Measurements from ENCODE around the gene MYCN. TPM values are rescaled to one million over a fixed set of nuclear protein-coding genes. Genes with fewer than 3 reads are reported as not detected.
"Not testable (repeated sequence)": the region's sequence is repeated elsewhere in the genome, so short reads cannot be mapped to it uniquely, and the experiment has no call there.

The MYCN gene
- total RNA-seq, 4 donors from 2014 or later = 0.48 to 7.0 (median 0.82) TPM; not detected in 1

DNA sequence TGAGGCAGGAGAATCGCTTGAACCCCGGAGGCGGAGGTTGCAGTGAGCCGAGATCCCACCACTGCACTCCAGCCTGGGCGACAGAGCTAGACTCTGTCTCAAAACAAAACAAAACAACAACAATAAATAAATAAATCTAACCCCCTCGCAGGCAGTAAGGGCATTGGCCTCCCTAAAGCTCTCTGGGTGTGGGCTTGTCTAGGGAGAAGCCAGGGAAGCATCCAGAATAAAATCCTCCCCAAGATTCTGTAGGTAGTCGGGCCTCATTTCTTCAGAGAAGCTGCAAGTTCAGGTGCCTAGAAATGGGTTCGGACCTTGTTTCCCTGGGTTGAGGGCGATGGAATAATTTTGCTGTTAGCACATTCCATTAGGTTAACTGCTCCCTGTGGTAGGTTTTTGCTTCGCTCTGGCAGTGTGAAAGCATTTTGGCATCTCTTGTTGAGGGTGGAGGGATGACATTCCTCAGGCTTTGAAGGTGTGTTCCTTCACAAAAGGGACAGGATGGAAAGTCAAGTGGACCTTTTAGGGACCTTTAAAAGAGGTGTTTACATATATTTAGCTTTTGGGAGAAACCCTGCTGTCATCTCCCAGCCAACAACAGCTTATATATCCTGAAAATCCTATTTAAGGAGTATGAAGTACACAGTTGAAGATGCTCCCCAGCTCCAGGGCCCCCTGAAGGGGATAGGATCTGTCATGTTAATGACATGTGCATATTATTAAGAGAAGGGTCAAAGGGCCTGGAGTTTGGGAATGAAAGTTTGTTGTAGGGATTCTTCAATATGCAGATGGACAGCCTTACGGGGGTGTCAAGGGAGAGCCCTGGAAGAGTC lies 17.7 kb downstream of the MYCN start:
- in situ Hi-C loops (cut with MboI; ENCODE audit: low pct_ligation_motif_present in 1 of 4, low pct_unique_long_range_greater_than_20kb in 1 of 4, low sequenced_read_pairs in 3 of 4) = no loop called here
- Histone ChIP-seq H3K27ac (no peak overlapping the region), H3K9me3 (no peaks in the 10 kb centered on the region), H3K27me3 (no peaks in the 10 kb centered on the region), H3K4me3 (no peak overlapping the region), H3K4me1 (no peaks in the 10 kb centered on the region), H3K36me3 (no peaks in the 10 kb centered on the region)
- intact Hi-C loops (cut with DNase I; ENCODE audit: low total_unique reads) = no loop called here
- no peak for TF ChIP-seq POLR2A (IDR thresholded peaks at IDR 0.05)
- no peak for TF ChIP-seq POLR2AphosphoS5 (IDR thresholded peaks at IDR 0.05)
- TF ChIP-seq EP300 (IDR thresholded peaks at IDR 0.05; ENCODE audit: low read depth) = no peak
- TF ChIP-seq, protein P1, sequence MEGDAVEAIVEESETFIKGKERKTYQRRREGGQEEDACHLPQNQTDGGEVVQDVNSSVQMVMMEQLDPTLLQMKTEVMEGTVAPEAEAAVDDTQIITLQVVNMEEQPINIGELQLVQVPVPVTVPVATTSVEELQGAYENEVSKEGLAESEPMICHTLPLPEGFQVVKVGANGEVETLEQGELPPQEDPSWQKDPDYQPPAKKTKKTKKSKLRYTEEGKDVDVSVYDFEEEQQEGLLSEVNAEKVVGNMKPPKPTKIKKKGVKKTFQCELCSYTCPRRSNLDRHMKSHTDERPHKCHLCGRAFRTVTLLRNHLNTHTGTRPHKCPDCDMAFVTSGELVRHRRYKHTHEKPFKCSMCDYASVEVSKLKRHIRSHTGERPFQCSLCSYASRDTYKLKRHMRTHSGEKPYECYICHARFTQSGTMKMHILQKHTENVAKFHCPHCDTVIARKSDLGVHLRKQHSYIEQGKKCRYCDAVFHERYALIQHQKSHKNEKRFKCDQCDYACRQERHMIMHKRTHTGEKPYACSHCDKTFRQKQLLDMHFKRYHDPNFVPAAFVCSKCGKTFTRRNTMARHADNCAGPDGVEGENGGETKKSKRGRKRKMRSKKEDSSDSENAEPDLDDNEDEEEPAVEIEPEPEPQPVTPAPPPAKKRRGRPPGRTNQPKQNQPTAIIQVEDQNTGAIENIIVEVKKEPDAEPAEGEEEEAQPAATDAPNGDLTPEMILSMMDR (IDR thresholded peaks at IDR 0.05) = no peak
- no peak for DNase-seq
- 76 to 90% methylated on average over 3 to 11 of the region's 11 CpGs for WGBS, 2 donors (ENCODE audit: low coverage in 1 of 2)

DNA sequence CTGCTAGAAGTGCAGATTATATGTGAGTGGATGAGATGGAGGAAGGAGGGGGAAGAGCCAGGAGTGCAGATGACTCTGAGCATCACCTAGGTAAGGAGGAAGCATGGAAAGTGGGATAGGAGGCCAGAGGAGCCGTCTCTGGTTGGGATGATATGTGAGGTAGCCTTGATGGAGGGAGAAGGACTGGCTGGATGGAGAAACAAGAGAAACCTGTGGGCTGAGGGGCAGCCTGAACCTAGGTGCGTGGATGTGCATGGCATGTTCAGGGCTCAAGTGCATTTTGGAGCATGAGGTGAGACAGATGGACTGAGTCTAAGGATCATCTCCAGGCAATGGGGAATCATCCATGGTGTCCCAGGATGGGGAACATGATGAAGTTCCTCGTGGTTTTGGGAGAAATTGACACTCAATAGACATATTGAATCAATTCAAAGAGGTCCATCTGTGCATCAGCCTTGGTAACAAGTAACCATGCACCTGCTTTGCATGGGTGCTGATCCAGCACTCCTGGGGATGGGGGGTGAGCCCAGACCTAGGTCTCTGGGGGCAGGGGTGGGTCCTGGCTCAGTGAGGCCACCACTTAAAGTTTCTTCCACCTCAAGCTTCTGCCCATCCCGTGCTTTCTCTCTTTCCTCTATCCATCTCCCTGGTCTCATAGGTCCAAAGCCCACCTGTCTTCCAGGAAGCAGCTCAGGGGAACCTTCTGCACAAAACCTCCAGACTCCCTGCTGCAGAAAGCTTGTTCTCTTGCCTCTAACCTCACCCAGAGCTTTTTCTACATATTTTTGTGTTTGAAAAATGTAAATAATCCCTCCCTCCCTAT lies 19.2 kb downstream of the MYCN start:
- Histone ChIP-seq H3K9me3 (no peaks in the 10 kb centered on the region), H3K4me1 (no peaks in the 10 kb centered on the region), H3K27ac (no peak overlapping the region), H3K36me3 (no peaks in the 10 kb centered on the region), H3K4me3 (no peak overlapping the region), H3K27me3 (no peaks in the 10 kb centered on the region)
- intact Hi-C loops (cut with DNase I; ENCODE audit: low total_unique reads) = no loop called here
- 76 to 79% methylated on average over 4 of the region's 4 CpGs for WGBS, 2 donors (ENCODE audit: low coverage in 1 of 2)
- TF ChIP-seq, protein P1 (IDR thresholded peaks at IDR 0.05) = no peak
- TF ChIP-seq POLR2AphosphoS5 (IDR thresholded peaks at IDR 0.05) = no peak
- TF ChIP-seq EP300 (IDR thresholded peaks at IDR 0.05; ENCODE audit: low read depth) = no peak
- no peak for TF ChIP-seq POLR2A (IDR thresholded peaks at IDR 0.05)
- in situ Hi-C loops (cut with MboI; ENCODE audit: low pct_ligation_motif_present in 1 of 4, low pct_unique_long_range_greater_than_20kb in 1 of 4, low sequenced_read_pairs in 3 of 4) = no loop called here
- DNase-seq = no peak

DNA sequence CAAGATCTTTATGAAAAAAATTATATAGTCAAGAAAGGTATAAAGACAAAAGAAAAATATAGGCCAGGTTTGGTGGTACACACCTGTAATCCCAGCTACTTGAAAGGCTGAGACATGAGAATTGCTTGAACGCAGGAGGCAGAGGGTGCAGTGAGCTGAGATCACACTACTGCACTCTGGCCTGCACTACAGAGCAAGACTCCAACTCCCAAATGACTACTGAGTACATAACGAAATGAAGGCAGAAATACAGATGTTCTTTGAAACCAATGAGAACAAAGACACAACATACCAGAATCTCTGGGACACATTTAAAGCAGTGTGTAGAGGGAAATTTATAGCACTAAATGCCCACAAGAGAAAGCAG lies 19.8 kb downstream of the MYCN start:
- H3K36me3 ChIP-seq; in situ Hi-C loops (cut with MboI; ENCODE audit: low pct_ligation_motif_present in 1 of 4, low pct_unique_long_range_greater_than_20kb in 1 of 4, low sequenced_read_pairs in 3 of 4); H3K9me3 ChIP-seq; H3K4me1 ChIP-seq; H3K27ac ChIP-seq; H3K4me3 ChIP-seq; DNase-seq; intact Hi-C loops (cut with DNase I; ENCODE audit: low total_unique reads); H3K27me3 ChIP-seq: not testable (repeated sequence)
- WGBS, 2 donors (ENCODE audit: low coverage in 1 of 2) = 67 to 71% methylated on average over 2 of the region's 2 CpGs

DNA sequence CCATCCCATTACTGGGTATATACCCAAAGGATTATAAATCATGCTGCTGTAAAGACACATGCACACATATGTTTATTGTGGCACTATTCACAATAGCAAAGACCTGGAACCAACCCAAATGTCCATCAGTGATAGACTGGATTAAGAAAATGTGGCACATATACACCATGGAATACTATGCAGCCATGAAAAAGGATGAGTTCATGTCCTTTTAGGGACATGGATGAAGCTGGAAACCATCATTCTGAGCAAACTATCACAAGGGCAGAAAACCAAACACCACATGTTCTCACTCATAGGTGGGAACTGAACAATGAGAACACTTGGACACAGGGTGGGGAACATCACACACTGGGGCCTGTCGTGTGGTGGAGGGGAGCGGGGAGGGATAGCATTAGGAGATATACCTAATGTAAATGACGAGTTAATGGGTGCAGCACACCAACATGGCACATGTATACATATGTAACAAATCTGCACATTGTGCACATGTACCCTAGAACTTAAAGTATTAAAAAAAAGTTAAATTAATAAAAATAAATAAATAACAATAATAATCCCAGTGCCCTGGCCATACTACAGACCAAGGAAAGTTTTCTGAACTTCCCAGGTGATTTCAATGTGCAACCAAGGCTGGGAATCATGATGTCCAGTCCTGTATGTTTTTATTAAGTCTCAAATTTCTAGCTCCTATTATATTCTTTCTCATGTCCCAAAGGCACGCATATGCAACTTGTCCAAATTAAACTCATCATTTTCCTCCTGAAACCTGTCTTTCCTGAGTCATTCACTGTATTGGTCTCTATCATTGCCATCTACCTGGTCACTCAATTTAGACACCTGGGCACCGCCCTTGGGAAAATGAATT lies 23.0 kb downstream of the MYCN start:
- DNase-seq; in situ Hi-C loops (cut with MboI; ENCODE audit: low pct_ligation_motif_present in 1 of 4, low pct_unique_long_range_greater_than_20kb in 1 of 4, low sequenced_read_pairs in 3 of 4); H3K27ac ChIP-seq; intact Hi-C loops (cut with DNase I; ENCODE audit: low total_unique reads); H3K4me3 ChIP-seq; H3K9me3 ChIP-seq; H3K36me3 ChIP-seq; H3K27me3 ChIP-seq; H3K4me1 ChIP-seq: not testable (repeated sequence)
- WGBS, 2 donors (ENCODE audit: low coverage in 1 of 2) = 75 to 91% methylated on average over 5 of the region's 5 CpGs

All from transverse colon (tissue), 4 donors.